HG03342 (cell line): ENCODE results near the gene JAZF1.

ENCODE experiments used
- ATAC-seq: cut with Tn5 transposase; IDR thresholded peaks from one replicate; pipeline ENCODE4 v1.9.1; 2021; ENCODE audit warnings: mild to moderate bottlenecking, moderate library complexity; ENCODE audit not compliant: unreplicated experiment

Gene JAZF1

DNA sequence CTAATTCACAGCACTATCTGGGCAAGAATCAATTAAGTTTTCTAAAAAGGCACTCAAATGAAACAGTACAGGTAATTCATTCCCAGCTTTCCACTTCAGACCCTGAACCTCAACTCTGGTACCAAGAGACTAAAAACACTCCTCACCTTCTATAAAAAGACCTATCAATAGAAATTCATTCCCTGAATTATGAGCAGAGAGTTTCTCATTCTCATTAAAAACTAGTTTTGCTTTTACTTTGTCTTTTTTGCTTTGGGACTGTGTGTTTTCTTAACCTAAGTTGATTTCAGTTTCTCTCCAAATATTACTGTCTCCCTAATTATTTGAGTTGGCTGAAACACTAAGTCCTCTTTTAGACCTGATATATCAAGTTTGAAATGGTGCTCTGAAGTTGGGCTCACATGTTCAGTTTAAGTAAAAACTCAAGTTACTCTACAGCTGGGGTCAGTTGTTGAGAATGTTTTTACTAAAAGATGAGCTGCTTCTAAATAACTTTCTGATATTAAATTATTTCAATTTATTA, 189.5 kb downstream of the JAZF1 start:
- no peak for ATAC-seq

DNA sequence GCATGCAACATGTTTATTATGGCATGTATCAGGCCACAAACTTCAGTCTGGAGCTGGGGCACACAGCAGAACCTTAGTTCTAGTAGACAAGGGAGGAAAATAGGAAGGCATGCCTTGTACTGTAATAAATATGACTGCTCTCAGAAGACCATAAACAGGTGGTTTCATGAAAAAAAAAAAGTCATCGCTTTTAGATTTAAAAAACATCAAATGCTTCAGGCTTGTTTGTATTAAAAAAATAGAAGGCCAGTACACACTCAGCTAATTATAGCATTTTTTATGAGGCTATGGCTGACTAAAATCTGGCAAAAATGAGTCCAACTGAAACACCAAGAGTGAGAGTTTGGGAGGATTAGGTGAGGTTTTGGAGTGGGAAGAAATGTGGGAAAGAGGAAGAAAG, 204.1 kb downstream of the JAZF1 start:
- no peak for ATAC-seq

DNA sequence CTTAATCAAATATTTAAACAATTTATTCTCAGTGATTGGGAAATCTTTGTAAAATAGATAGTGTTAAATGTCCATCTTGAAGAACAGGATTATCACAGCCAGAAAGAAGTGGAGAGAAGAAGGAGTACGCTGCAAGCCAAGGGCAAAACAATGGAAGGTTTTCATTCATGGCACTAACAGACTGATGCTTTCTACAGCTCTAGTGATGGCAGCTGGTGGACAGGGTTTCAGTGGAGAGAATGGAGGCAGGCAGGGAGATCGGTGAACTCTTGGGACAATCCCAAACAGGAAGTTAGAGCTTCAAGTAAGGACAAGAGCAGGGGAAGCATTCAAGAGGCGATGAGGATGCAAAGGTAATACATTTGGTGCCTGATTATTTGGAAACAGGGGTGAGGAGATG, 207.0 kb downstream of the JAZF1 start:
- no peak for ATAC-seq

- ATAC-seq: no peak
Observed at GRCh38 chr7:27972276-27972675, 208.3 kb downstream of the JAZF1 start.

DNA sequence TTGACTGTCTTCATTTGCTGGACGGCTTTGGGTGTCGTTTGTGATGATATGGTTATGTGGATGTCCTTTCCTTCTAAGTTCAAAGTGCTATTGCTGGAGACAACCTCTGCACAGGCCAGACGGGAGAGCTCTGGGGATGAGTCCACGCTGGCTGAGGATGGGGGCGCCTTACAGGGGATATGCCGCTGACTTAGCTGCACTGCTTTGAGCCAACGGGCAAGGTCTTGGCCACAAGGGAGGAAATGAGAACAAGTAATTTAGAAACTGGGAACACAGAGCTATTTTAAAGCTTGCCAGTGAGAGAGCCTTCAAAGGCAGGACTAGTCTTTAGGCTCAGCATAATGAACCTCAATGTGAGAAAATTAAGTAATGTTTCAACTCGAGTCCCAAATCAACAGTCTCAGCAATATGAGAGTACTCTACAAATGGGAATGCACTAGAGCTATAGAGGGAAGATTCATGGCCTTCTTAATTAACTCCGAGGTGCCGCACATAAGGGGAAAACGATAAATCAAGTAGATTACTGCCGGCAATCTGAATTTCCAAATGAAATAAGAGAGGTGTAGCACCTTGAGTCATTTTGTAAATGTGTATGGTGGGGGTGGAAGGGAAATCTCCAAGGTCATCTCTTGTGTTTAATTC, 209.3 kb downstream of the JAZF1 start:
- ATAC-seq: no peak

DNA sequence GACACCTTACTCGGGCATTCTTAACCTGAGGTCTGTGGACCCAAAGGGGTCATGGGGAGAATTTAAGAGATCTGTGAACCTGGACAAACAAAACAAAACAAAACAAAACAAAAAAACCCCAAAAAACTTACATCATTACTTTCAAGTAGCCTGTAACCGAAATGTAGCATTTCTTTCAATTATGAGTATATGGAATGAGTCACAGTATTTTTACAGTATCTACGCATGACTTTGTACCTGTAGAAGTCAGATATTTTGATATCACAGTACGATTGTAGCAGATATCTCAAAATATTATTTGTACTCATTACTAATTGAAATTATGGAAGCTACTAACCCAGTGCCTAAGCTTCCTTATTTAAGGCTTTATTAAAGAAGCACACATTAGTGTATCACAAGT, 210.2 kb downstream of the JAZF1 start:
- ATAC-seq: no peak

- no peak for ATAC-seq
Observed at GRCh38 chr7:27969346-27969745, 211.2 kb downstream of the JAZF1 start.

DNA sequence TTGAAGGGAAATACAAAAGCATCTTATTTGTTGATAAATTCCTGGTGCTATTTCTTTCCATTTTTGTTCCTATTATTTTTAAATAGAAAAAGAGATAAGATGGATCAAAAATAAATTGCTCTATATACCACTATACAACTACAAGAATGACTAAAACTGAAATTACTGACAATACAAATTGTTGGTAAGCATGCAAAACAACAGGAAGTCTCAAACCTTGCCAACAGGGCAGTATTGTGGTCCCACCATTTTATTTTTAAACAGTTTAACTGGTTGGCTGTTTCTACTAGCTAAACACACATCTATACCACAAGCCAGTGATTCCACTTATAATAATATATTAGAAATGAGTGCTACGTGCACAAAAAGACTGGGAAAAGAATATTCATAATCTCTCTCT, 213.0 kb downstream of the JAZF1 start:
- ATAC-seq: no peak

DNA sequence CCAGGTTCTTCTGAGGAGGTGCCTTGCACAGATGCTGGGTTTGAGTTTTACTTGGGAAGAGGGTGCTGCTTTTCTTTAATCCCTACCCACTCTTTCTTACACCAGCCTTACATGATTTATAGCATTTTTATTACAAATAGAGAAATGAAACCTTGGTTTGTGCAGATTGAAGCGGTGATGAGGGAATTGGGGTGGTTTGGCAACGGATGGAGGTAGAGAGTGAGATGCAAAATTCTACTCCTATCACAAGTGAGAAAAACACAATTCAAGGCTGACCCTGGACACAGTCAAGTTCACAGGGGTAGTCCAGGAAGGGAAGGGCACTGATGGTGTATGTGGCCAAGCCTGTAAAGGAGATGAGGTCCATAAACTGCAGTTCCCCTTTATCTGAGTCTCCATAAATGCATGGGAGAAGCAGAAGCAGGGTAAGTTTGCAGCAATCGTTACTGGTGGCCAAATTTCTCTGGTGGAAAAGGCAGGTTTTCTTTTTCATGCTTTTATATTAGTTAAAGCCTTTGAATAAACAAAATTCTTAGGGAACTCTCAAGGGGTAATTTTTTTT, 214.3 kb downstream of the JAZF1 start:
- ATAC-seq: no peak

GRCh38 chr7:27965650-27966049, 214.9 kb downstream of the JAZF1 start:
- no peak for ATAC-seq

- no peak for ATAC-seq
Observed at GRCh38 chr7:27964820-27965219, 215.8 kb downstream of the JAZF1 start.

GRCh38 chr7:27963056-27963455, 217.5 kb downstream of the JAZF1 start:
- no peak for ATAC-seq

DNA sequence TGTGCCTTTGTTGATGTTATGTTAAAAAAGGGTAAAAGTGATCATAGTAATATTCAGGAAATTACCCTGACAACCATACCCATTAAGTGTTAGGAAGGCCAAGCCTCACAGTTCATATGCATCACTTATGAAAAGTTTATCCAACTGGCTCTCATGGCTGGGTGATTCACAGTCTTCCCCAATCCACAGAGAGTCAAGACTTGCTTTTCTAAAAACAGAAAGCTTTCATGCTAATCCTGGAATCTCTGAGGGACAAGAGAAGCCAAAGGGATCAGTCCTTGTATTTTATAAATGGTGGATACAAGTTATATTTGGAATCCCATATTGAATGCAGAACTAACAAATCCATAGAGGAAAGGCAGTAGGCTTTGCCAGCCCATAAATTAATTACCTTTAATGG, 218.3 kb downstream of the JAZF1 start:
- no peak for ATAC-seq

DNA sequence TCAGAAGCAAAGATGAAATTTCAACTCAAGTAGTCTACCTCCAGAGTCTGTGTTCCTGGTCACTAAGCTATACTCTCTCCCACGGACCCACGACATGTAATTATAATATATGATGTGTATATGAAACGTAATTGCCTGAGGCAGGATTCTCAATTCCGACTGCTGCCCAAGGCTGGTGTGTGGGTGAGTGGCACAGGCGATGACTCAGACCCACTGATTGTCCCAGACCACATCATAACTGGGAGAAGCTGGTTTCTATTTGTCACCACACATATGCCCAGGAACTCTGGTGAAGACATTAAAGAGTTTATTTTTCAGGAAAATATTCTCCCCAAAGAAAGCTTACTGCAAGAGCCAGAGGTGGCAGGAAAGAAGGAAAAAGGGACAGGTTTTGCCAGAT, 219.3 kb downstream of the JAZF1 start:
- ATAC-seq: no peak

- no peak for ATAC-seq
Observed at GRCh38 chr7:27960415-27960814, 220.2 kb downstream of the JAZF1 start.

- ATAC-seq: no peak
Observed at GRCh38 chr7:27958933-27959548, 221.6 kb downstream of the JAZF1 start.

GRCh38 chr7:27955596-27955995, 225.0 kb downstream of the JAZF1 start:
- no peak for ATAC-seq

DNA sequence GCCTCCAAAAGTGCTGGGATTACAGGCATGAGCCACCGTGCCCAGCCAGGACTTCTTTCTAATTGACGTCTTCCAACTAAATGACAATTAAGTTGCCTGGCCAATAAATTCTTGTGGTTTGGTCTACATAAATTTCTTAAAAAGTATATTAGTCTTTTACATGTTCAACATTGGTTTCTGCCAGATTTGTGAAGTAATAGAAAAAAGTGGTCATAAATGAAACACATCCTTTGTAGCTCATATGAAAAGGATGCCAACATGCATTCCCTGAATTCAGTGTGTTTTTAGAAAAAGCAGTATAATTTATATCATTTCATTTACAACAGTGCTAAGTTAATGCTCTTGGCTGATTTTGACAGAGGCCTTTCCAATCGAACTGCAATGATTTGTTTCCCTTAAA, 225.6 kb downstream of the JAZF1 start:
- ATAC-seq: no peak

DNA sequence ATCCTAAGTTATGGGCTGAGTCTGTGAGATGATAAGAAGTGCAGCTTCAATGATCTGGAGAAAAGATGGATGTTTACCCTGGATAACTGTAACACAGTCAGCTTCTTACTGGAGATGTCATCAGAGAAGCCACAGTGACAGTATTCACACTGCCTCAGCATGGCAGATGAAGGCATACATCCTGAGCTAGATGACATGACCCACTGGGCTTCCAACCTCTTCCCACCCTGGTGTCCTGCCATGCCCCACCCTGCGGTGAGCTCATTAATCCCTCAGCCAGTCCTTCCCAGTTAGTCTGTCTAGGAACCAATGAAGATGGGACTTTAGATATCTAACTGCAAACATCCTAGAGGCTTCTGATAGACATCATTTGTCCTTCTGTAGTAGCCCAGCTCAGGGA, 226.8 kb downstream of the JAZF1 start:
- no peak for ATAC-seq

DNA sequence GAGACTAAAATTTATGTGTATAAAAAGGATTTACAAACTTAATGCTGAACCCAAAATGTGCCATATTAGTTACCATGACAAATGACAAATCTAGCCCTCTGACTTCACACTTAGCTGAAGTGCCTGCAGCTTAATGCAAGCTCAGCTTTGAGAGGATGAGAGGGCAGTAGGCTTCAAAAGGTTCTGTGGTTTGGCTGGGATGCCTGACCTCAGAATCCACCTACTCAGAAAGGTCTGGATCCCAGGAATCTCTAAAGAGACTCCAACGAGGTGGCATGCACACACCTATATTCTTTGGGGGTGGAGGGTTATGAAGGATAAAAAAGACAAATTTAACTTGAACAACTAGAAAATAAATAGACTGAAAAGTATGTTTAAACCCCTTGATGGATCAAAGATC, 227.2 kb downstream of the JAZF1 start:
- no peak for ATAC-seq

DNA sequence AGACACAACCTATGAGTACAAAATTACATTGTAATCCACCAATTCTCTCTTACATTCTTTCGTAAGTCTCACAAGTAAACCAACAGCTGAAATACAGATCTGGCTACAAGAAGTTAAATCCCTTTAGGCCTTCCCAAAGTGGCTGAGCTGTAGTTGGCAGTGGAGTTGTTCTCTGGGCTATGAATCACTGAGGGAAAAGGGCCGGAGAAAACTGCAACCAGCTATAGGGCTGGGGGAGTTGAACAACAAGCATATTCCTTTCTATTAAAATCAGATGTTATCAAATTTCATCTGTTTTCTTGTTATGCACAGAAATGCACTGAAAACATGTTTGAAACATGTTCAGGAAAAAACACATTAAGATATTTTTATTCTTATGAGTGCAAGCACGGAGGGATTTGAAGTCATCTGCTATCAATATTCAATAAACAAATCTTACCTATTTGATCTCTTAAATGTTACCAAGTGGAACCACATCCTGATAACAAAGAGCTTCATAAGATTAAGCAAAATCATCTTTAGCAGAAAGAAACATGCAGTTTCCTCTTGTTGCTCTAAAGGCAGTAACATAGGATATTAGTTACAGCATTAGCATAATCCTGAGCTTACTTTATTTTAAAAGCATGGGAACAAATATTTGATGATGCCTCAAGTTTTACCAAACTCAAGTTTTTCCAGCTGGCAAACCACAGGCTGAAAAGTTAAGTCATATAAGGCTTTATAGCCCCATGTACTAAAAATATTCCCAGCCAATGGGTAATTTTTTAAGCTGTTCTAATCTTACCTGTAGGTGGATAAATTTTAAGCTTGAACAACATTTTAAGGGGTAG, 227.9 kb downstream of the JAZF1 start:
- no peak for ATAC-seq

- no peak for ATAC-seq
Observed at GRCh38 chr7:27950123-27950522, 230.5 kb downstream of the JAZF1 start.
